AG20443 (cell line): ENCODE results near the gene GSK3A.
A peak's percentile ranks its signal among the peaks of the same experiment; 100 is the strongest.

Experiments used
- DNase-seq: peaks from one replicate; pipeline ENCODE4 v3.0.0; 2012; ENCODE audit warnings: low spot score, mixed read lengths

The GSK3A gene

GRCh38 chr19:42242512-42243409, at the start of gene GSK3A:
Gene GSK3A (minus strand): TSS chr19:42242602. CDS start chr19:42242465, 137 bp downstream.
- DNase-seq = peak; percentile 93

GRCh38 chr19:42291435-42291810, 49.0 kb upstream of the GSK3A start:
- no peak for DNase-seq

- DNase-seq = peak; percentile 39
These were observed 48.4 kb upstream of the GSK3A start for GRCh38 chr19:42290523-42291434.

- DNase-seq = no peak
These were observed 47.7 kb upstream of the GSK3A start for GRCh38 chr19:42290136-42290522.

- no peak for DNase-seq
These were observed 47.2 kb upstream of the GSK3A start for GRCh38 chr19:42289556-42290041.

GRCh38 chr19:42288881-42289555, 46.6 kb upstream of the GSK3A start:
- DNase-seq = no peak

- no peak for DNase-seq
These were observed 46.0 kb upstream of the GSK3A start for GRCh38 chr19:42288387-42288786.

- no peak for DNase-seq
These were observed 45.4 kb upstream of the GSK3A start for GRCh38 chr19:42287827-42288107.

GRCh38 chr19:42287017-42287826, 44.8 kb upstream of the GSK3A start:
- no peak for DNase-seq

GRCh38 chr19:42286349-42287016, 44.1 kb upstream of the GSK3A start:
- no peak for DNase-seq

- DNase-seq = no peak
These were observed 43.6 kb upstream of the GSK3A start for GRCh38 chr19:42285988-42286348.

- no peak for DNase-seq
These were observed 43.1 kb upstream of the GSK3A start for GRCh38 chr19:42285541-42285941.

- no peak for DNase-seq
These were observed 42.4 kb upstream of the GSK3A start for GRCh38 chr19:42284591-42285341.

GRCh38 chr19:42284066-42284501, 41.7 kb upstream of the GSK3A start:
- DNase-seq = peak; percentile 98

GRCh38 chr19:42283188-42284065, 41.0 kb upstream of the GSK3A start:
- peak; percentile 96 for DNase-seq

GRCh38 chr19:42282819-42283187, 40.4 kb upstream of the GSK3A start:
- DNase-seq = no peak

GRCh38 chr19:42281827-42282762, 39.7 kb upstream of the GSK3A start:
- no peak for DNase-seq
